ENCODE measurements around the gene WNT5B. TPM values are rescaled to one million over a fixed set of nuclear protein-coding genes. Genes with fewer than 3 reads are reported as not detected.

The WNT5B gene
- polyA plus RNA-seq, 1 donor (not counting 4 experiments of a cell fraction or from before 2014, with no cell fraction given) = 12.3 TPM

- Histone ChIP-seq H3K4me2 (ENCODE audit: control insufficient read depth, extremely low read depth, insufficient read depth, low read depth, low read length) (peak overlapping the region; percentile 73), H2AFZ (ENCODE audit: control insufficient read depth, low read length) (no peak overlapping the region), H3K9me3 (ENCODE audit: control insufficient read depth, low read depth, low read length) (no peaks in the 10 kb centered on the region), H3K4me1 (ENCODE audit: control insufficient read depth, extremely low read depth, insufficient read depth, low read length) (peaks cover 53% of the 10 kb centered on the region), H3K36me3 (ENCODE audit: control insufficient read depth in 2 of 2, extremely low read depth in 1 of 2, insufficient read depth in 2 of 2, low read length in 2 of 2) (no peaks in the 10 kb centered on the region), H4K20me1 (ENCODE audit: control insufficient read depth, extremely low read depth, insufficient read depth, low read length) (peaks cover 9% of the 10 kb centered on the region), H3K27ac (ENCODE audit: control insufficient read depth, insufficient read depth, low read length) (no peak overlapping the region), H3K4me3 (ENCODE audit: control insufficient read depth in 2 of 3, extremely low read depth in 1 of 3, insufficient read depth in 2 of 3, low read depth in 1 of 3, low read length in 3 of 3) (no peak overlapping the region), H3K27me3 (ENCODE audit: control insufficient read depth, extremely low read depth, insufficient read depth, low read length) (no peaks in the 10 kb centered on the region), H3K9me1 (ENCODE audit: control insufficient read depth, extremely low read depth, insufficient read depth, low read length) (peaks cover 3% of the 10 kb centered on the region), H3K79me2 (ENCODE audit: control insufficient read depth, insufficient read depth, low read length) (peaks cover 30% of the 10 kb centered on the region), H3K9ac (ENCODE audit: control insufficient read depth, extremely low read depth, insufficient read depth, low read length) (no peak overlapping the region)
- TF ChIP-seq EZH2 (IDR thresholded peaks at IDR 0.05; ENCODE audit: low read length) (no peak), CTCF (optimal IDR thresholded peaks at IDR 0.05 in 1 of 3, IDR thresholded peaks at IDR 0.05 in 1 of 3, conservative IDR thresholded peaks at IDR 0.05 in 1 of 3; ENCODE audit: extremely low read depth in 1 of 3, insufficient read depth in 2 of 3, low read length in 3 of 3) (peak in 1 of 3 experiments; percentile 20)
- DNase-seq (ENCODE audit: low read depth, low spot score) (peak; percentile 38), FAIRE-seq (no peak)
- dilution Hi-C loops (cut with MboI; ENCODE audit: extremely low pct_ligation_motif_present, low sequenced_read_pairs) = no loop called here
Observed at GRCh38 chr12:1591034-1591433, 38.0 kb upstream of the WNT5B start.

- peaks cover 29% of the 10 kb centered on the region for H3K79me2 ChIP-seq (ENCODE audit: control insufficient read depth, insufficient read depth, low read length)
Observed at GRCh38 chr12:1591543-1591942, 37.5 kb upstream of the WNT5B start.

More at GRCh38 chr12:1591543-1591942, 37.5 kb upstream of the WNT5B start:
- no peak for FAIRE-seq
- Histone ChIP-seq H2AFZ (ENCODE audit: control insufficient read depth, low read length) (no peak overlapping the region), H3K27me3 (ENCODE audit: control insufficient read depth, extremely low read depth, insufficient read depth, low read length) (no peaks in the 10 kb centered on the region), H3K4me2 (ENCODE audit: control insufficient read depth, extremely low read depth, insufficient read depth, low read depth, low read length) (peak overlapping the region; percentile 73), H3K9ac (ENCODE audit: control insufficient read depth, extremely low read depth, insufficient read depth, low read length) (peak overlapping the region; percentile 18), H3K9me3 (ENCODE audit: control insufficient read depth, low read depth, low read length) (no peaks in the 10 kb centered on the region), H3K9me1 (ENCODE audit: control insufficient read depth, extremely low read depth, insufficient read depth, low read length) (peaks cover 3% of the 10 kb centered on the region), H3K36me3 (ENCODE audit: control insufficient read depth in 2 of 2, extremely low read depth in 1 of 2, insufficient read depth in 2 of 2, low read length in 2 of 2) (no peaks in the 10 kb centered on the region), H3K4me3 (ENCODE audit: control insufficient read depth in 2 of 3, extremely low read depth in 1 of 3, insufficient read depth in 2 of 3, low read depth in 1 of 3, low read length in 3 of 3) (peak overlapping the region in 2 of 3 experiments; percentile 1 to 2), H3K27ac (ENCODE audit: control insufficient read depth, insufficient read depth, low read length) (no peak overlapping the region), H3K4me1 (ENCODE audit: control insufficient read depth, extremely low read depth, insufficient read depth, low read length) (peaks cover 53% of the 10 kb centered on the region), H4K20me1 (ENCODE audit: control insufficient read depth, extremely low read depth, insufficient read depth, low read length) (peaks cover 9% of the 10 kb centered on the region)
- dilution Hi-C loops (cut with MboI; ENCODE audit: extremely low pct_ligation_motif_present, low sequenced_read_pairs) = no loop called here
- DNase-seq (ENCODE audit: low read depth, low spot score) = no peak
- no peak for TF ChIP-seq EZH2 (IDR thresholded peaks at IDR 0.05; ENCODE audit: low read length)
- no peak for TF ChIP-seq CTCF (optimal IDR thresholded peaks at IDR 0.05 in 1 of 3, IDR thresholded peaks at IDR 0.05 in 1 of 3, conservative IDR thresholded peaks at IDR 0.05 in 1 of 3; ENCODE audit: extremely low read depth in 1 of 3, insufficient read depth in 2 of 3, low read length in 3 of 3)

All from keratinocyte (primary cell).